COLO829 (cell line): ENCODE results near the gene JAKMIP1.

Source experiments
- DNase-seq: peaks from one replicate; pipeline ENCODE4 v3.0.0; 2012; ENCODE audit warnings: low spot score

The JAKMIP1 gene

DNA sequence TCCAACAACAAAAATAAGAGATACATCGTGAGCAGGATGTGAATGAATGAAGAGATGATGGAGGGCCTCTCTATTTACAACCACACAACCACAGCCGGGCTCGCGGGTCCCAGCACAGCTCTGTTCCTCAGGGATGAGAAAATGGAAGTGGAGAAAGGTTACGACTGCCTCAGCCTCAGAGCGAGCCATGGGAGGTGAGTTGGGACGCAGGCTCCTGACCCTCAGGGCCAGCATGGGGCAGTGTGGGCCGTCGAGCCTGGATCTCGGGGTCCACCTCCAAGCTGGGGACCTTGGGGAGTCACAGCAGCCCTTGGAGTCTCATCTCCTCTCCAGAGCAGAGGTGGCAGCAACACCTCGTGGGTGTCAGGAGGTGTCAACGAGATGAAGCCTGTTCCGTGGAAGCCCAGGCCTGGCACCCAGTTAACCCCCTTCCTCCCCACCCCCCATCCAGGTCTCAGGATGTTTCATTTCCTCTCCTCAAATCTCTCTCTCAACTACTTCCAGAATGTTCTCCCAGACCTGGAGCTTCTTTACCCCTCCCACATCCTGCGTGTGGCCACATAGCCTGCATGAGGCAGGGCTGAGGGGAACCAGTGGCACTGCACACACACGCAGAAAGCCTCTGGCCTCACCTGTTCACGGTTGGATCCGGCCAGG lies 208.1 kb downstream of the JAKMIP1 start:
- no peak for DNase-seq

DNA sequence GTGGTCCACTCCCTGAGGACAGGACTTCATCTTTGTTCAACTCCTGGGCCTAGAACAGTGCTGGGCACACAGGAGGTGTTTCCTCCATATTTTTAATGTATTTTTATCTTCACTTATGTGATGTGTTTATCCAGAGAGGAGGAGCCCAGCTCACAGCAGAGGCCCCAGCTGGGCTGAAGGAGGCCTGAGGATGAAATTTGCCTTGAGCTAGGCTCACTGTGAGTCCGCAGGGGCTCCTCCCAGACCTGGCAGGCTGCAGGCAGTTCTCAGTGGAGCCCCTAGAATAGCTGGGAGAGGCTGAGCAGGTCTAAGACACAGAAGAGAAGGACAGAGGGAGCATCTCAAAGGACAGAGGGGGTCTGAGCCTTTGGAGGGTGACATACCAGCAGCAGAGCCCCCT lies 208.9 kb downstream of the JAKMIP1 start:
- DNase-seq: no peak

DNA sequence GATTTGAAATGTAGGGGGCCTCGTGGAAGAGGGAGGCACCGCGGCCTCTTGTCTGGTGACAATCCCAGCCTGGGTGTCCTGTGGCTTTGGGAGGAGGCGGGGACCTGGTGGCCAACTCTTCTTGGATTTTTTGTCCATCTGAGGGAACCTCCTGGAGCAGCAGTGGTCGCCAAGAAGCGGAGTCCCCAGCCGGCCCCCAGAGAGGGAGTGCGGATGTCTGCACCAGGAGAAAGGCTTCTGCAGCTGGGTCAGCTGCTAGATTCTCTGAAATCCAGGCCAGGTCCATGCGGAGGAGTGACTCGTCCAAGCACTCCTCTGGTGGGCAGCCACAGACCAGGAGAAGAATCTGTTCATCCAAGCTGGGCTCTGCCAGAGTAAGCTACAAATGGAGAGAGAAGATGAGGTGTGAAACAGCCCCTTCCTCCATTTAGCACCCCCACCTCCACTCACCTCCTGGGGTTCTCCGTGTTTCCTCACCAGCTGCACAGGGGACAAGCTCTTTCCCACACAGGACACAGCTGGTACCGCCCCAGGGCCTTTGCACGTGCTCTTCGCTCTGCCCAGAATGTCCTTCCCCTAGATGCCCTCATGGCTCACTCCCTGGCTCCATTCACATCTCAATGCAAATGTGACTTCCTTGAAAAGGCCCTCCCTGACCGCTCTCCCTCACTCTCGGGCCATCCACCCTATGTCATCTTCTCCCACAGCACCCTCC lies 209.7 kb downstream of the JAKMIP1 start:
- no peak for DNase-seq

DNA sequence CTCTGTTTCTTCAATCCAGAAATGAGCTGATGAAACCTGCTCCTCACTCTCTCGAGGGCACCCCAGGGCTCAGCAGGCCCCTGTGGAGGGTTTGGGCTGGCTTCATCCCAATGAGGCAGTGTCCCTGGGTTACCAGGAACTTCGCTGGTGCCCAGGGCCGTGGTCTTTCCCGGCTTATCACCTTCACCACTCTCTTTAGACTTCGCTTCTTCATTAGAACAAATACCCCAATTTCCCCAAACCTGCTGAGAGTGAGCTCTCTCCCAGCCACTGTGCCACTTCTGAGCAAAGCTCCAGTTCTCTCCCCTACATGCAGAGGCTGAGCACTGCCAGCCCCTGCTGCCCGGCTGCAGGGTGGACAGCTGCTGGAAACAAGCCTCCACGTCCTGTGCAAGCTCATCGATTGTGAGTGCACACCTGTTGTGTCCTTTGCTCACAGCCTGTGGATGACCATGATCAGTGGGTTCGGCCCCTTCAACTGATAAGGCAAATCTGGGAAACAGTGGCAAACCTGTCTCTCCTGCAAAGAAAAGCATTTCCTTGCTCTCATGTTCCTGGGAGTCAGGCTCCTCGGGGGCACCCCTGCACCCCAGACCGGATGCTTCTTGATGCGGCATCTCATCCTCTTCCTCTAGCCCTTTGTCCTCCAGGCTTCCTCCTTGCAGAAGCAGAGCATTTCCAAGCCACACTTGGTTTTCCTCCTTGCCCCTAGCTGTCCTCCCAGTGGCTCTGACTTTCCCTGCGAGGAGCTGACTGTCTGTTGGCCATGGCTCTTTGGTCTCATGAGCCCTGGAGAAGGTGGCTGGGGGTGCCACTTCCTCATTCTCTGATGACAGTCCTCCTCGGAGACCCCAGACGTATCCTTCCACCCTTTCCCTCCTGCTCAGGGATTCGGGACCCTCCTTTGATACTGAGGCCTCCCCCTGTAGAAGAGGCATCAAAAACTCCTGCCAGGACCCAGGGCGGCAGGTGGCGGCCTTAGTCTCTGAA lies 210.8 kb downstream of the JAKMIP1 start:
- DNase-seq: no peak

DNA sequence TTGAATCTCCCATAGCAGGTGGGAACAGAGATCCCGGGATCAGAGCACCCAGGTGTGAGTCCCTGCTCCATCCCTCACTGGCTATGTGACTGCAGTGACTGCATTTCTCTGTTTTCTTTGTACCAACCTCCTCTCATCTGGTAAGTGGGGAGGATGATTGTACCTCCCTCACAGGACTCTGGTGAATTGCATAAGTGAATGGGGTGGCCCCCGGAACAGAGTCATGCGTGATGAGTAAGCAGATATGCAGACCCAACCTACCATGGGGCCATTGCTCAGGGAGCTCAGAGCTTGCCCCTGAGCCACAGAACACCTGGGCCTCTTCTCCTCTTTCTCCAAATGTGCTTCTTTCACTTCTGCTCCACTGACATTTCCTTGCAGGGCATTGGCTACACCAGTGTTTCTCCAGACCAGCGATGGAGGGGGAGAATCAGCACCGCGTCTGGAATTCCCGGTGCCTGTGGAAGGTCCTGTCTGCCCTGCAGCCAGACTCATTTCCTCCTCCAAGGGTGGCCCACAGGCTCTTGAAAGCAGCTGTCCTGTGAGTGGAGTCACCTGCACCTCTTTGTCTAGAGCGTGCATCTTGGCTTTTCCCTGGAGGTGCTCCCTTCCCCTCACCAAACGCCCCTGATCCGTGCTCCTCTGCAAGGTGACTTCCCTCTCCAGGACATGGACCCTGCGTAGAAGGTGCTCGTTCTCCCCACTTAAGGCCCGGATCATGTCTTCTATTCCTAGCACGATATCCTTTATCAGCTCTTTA lies 212.1 kb downstream of the JAKMIP1 start:
- no peak for DNase-seq

DNA sequence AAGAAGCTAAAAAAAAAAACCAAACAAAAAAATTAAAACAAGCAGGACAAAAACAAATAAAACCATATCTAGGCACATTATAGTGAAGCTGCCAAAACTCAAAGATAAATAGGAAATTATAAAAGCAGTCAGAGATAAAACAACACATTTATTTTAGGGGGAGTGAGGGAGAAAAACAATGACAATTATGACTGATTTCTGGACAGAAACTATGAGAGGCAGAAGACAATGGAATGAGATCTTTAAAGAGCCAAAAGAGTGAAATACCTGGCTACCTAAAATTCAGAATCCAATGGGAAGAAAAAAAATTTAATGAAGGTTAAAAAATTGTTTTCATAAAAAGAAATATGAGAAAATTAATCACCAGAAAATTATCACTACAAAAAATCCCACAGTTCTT lies 215.5 kb downstream of the JAKMIP1 start:
- no peak for DNase-seq

DNA sequence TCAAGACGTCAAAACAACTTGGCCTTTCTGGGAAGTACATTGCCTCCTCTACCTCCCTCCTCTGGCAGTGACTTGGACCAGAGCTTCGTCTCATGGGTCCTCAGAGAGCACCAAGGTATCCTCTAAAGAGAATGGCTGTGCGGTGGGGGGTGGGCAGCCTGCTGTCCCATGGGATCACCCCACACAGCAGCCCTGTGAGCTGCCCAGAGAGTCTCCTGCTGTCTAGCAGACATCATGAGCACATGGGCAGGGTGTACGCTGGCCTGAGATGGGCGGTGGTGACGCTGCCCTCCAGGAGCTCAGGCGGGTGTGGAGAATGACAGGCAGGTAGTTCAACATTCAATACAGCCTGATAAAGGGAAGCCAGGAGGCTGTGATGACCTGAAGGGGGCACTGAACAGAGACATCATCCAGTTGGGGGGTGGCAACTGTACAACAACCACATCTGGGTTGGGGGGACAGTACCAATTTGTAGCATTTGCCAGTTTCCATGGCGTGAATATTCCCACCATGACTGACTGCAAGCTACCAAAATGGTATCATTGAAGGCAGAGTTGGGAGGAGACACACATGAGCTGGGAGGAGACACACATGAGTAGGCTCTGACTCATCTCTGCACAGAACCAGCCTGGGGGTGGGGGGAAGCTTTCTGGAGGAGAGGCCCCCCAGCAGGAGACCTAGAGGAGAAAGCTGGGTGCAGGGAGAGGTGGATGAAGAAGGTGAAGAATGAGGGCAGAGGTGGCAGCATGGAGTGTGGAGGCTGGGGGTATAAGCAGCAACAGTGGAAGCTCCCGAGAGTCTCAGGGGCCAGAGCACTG lies 218.0 kb downstream of the JAKMIP1 start:
- no peak for DNase-seq

DNA sequence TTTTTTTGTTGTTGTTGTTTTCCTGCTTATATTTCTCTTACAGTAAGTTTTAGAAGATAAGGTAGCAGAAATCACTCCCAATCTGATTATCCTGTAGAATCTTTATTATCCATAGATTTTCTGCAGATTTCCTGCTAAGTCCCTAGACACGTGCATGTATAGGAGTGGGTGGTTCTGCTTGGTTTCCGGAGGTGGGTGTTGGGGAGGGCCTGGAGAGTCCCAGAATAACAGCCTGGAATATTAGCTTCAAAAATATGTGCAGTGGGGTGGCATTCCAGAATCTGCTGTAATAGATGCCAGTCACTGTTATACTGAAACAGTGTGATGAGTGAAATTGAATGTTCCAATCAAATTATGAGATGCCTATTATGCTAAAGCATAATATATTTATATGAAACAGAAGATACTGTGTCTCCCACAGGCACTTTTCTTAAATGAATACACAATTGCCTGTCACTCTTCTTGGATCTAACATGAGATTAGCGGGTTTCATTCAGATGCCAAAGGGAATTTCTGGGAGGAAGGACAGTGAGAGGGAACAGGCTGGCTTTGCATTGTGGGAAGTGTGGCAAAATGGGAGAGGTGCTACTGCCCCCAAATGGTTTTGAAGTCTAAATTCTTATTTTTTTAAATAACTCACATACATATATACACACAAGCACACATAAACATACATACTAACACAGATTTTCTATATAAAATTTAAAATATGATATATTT lies 219.8 kb downstream of the JAKMIP1 start:
- peak; percentile 16 for DNase-seq

DNA sequence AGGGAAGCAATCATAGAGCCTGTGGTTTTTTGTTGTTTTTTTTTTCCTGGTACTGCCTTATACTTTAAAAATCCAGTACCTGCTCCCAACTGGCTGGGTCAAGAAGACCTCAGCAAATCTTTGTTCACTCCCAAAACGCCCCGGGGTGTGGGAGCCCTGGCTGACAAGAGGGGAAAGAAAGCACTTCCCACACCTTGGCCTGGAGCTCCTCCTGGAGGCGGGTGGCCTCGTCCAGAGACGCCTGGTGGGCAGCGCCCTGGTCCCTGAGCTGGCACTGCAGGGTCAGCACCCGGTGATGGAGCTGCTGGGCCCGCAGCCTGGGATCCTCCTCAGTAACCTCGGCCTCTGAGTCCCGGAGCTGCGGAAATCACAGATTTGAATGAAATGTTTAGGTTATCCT lies 220.4 kb downstream of the JAKMIP1 start:
- DNase-seq: peak; percentile 6

DNA sequence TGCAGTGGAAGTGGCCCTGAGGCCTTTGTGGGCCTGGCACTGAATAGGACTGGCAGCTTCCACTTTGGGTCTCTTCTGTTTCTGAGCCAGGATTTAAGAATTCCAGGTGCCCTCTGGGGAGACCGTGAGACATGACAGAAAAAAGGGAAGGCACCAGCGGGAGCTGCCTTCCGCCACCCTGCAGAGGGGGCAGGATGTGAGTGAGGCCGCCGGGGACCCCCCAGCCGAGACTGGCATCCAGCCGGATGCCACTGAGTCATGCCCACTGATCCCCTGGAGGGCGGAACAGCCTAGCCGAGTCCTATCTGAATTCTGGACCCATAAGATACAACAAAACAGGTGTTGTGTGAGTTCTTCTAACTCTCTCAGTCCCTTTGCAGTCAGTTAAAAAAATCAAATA lies 223.4 kb downstream of the JAKMIP1 start:
- no peak for DNase-seq

DNA sequence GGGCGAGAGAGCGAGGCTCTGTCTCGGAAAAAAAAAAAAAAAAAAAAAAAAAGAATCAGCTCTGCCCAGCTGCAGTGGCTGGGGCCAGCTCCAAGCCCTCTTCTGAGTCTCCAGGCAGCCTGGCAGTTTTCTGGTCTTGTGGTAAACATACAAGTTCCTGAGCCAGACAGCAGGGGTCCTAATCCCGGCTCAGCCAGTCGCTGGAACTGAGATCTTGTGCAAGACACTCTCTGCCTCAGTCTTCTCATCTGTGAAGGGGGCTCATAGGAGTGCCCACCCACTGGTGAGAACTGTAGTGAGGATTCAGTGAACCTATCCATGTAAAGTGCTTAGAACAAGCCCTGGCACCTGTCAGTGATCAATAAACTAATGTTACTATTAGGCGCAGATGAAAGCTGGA lies 223.9 kb downstream of the JAKMIP1 start:
- no peak for DNase-seq
